IPS DF 19.7 (cell line): ENCODE results near the gene RASL12.

Experiments used
- DNase-seq: peaks from one replicate; pipeline ENCODE4 v3.0.0-alpha.2; 2013; ENCODE audit warnings: low read depth, low spot score

Gene RASL12

DNA sequence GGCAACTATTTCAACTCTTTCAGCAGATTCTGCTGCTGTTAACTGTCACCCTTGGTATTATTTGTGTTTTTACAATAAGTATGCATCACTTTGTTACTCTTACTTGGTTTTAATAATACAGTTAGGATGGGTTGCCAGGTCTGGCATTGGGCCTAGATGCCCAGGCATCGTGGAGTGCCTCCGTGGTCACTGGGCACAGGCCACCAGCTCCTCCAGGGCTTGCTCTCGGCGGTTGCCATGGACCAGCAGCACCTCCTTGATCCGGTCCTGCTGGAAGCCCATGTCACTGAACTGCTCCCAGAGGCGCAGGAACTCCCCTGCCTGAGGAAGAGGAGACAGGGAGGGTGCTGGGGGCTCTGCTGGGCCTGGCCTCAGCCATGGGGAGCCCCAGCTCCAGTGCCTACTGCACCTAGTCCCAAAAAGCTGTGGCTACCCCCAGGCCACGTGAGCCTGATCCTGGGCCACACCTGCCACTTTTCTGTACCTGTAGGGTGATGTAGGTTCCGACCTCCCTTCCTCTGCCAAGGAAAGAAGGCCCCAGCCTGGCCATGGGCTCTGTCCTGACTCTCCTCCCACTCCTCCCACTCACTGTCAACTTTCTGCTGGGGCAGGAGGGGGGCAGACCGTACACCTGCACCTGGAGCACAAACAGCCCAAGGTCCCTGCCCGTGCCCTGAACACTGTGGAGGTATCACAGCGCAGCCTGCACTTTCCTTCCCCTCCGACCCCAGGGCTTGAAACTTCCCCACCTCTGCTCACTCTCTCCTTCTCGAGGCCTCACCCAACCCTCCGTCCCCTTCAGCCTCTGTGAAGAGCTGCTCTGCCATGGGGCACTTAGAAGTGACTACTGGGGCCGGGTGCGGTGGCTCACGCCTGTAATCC, 25.4 kb upstream of the RASL12 start:
- no peak for DNase-seq

DNA sequence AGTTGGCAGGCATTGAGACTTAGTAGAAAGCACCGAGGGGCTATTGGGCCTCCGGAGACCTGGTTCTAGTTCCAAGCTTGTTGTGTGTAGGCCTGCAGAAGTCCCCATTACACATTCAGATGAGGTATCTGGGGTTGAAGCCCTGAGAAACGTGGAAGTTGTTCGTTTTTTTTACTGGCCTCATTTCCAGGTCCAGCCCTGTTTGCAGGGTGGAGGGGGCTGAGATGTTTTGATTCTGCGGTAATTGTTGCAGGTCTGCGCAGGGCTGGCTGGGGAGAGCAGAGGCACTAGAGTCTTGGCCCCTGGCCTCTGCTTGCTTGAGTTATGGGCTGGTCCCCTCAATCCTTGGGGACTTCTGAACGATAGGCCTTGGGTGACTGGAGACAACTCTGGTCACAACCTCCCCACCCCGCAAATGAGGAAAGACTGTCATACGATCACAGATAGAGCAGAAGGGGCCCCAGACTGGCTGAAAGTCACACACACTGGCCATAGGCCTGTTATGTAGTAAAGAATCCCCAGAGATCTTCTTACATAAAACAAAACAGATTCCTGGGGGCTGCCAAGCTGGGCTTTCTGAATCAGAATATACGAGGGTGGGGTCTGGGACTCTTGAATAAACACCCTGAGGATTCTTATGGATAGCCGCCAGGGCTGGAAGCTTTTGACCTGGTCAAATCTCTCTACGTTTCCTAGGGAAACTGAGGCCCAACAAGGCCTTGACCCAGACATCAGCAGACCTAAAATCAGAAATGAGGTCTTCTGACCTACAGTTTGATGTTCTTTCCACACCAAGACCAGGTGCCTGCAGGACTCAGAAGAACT, 24.4 kb upstream of the RASL12 start:
- no peak for DNase-seq

DNA sequence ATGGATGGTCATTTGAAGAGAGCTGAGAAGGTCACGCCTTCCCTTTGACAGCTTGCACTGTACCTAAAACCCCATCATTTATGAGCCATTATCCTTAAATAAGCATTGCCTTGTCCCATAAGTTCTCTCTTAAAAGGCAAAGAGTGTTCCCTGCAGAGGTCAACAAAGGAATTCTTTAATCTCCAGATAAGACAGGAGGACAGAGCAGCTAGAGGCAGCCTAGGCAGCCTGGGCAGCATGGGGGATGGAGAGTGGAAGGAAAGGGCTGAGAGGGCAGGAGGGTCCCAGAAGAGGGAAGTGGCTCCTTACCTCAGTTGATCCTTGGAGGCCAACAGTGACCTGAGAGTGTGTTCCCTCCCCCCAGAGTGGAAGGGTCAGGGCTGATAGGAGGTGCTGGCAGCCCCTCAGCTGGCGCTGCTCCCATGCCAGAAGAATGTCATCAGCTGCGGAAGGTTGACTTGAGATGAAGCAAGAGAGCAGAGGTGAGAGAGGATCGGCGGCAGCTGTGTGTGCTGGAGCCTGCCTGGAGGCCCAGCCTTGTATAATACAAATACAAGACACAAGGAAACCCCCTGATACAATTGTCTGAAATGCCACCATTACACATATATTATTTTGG, 21.5 kb upstream of the RASL12 start:
- DNase-seq = no peak

DNA sequence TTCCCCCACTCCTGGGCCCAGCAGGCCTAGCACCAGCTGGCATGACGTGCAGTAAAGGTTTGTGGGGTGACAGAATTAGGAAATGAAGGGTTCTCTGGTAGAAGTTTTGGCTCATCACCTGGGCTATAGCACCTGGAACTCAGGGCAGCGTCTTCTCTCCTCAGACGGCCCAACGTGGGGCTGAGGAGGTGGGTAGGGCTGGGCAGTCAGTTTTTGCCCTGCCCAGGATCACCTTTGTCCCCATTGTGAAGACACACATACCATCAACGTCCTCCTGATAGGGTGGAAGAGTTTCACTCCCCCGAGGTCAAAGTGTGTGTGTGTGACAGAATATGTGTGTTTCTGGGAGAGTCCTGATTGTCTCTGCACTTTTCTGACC, 20.8 kb upstream of the RASL12 start:
- DNase-seq = no peak

DNA sequence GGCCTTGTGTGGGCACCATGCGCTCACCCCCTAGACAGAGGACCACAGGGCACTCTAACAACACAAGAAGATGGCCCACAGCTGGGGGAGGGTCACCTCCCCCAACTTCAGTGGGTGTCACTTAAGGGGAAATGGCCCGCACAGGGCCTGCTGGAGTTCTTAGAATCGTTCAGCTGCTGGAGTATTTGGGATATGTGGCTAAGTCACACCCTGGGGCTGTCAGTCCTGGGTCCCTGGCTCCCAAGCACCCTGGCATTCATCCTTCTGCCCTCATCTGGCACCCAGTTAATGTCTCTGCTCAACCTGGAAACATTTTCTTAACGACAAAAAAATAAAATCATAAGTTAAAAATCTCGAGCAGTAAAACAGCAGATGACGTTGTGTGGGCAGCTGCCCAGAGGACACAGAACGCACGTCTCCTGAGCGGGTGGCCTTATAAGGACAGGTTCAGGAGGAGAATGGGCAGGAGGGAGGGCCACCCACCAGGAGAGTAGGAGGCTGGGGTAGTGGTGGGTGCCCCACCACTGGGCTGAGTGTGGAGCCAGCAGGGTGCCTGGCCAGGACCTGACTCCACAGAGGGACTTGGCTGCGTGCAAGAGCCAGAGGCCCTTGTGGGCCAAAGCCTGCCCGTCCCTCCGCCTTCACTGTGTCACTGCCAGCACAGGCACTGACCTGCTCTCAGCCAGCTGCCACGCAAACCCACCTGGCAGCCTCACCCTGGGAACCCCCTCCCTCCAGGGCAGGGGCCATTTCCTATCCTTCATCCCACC, 20.3 kb upstream of the RASL12 start:
- no peak for DNase-seq

DNA sequence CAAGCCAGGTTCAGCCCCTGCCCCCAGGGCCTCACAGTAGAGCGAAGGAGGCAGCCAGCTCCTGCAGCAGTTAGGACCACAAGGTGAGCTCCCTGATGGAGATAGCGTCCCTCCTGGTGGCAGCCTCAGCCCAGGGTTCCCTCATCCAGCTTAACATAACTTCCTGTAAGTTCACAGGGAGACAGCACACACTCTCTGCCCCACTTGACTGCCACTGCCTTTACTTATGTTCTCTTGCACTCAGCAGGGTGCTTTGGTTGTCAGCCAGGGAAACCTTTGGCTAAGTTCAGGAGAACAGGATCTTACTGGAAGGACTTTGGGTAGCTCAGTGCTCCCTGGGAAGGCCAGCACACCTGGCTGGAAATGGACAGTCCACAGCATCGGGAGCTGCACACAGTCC, 19.6 kb upstream of the RASL12 start:
- DNase-seq = no peak

DNA sequence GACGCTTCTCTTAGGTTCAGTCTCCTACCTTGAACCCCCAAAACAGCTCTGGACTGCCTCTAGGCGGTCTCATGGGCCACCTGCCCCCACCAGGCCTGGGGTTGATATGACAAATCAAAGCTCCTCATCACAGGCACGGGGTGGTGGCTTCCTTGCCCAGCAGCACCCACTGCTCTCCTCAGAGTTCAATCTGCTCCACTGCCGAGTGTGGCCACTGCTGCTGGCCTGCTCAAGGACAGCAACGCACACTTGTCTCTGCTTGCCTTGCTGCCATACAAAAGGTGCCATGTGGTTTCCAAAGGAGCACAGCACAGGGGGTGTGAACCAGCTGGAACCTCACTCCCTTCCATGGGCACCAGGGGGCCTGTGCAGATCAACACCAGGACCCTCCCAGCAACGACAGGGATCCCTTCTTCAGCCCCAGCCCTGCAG, 18.9 kb upstream of the RASL12 start:
- DNase-seq = no peak

DNA sequence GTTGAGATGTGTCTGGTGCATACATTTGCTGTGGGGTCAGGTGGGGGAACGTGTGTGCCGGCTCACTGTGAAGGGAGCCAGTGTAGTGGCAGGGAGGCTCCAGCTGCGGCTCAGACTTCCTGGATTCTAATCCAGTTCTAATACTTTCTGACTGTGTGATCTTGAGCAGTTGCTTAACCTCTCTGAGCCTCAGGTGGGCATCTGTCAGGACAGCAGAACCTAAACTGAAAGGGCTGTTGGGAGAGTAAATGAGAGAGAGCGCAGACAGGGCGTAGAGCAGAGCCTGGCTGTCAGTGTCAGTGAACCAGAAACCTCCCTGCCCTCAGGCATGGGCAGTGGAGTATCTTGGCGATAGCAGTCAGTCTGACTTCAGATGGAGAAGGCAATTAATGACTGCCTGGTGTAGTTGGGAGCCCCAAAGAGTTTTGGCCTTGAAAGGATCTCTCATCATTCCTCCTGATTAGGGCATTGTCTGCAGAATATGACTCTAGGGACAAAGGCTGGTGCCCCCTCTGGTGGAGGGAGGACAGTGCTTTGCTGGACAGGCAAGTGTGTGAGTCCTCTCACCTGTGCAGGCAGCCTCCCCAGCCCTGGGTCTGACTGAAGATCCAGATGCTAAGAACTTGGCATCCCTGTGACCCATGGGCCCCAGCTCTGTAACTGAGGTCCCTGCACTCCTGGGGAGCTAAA, 18.3 kb upstream of the RASL12 start:
- DNase-seq = no peak

DNA sequence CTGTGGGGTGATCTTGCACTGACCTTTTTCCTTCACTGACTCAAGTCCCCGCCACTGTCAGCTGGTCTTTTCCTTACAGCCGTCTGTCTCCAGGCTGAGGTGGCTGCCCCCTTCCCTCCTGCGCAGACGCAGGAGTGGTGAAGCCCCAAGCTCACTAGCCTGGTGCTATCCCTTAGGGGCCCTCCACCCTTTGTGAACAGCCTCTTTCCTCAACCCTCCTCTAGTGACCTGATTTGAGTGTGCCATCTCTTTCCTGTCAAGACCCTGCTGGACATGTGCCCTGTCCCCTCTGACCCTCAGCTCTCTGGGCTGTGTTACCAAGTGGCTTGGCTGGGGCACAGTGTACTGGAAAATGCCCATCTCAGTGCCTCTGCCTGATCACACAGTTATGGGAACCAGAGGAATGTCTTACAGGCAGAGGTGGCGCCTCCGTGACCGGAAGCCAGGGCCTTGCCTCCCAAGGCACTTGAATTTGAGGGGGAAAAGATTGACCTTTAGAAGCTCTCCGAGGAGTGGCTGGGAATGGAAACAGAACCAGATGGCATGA, 17.5 kb upstream of the RASL12 start:
- DNase-seq = no peak

DNA sequence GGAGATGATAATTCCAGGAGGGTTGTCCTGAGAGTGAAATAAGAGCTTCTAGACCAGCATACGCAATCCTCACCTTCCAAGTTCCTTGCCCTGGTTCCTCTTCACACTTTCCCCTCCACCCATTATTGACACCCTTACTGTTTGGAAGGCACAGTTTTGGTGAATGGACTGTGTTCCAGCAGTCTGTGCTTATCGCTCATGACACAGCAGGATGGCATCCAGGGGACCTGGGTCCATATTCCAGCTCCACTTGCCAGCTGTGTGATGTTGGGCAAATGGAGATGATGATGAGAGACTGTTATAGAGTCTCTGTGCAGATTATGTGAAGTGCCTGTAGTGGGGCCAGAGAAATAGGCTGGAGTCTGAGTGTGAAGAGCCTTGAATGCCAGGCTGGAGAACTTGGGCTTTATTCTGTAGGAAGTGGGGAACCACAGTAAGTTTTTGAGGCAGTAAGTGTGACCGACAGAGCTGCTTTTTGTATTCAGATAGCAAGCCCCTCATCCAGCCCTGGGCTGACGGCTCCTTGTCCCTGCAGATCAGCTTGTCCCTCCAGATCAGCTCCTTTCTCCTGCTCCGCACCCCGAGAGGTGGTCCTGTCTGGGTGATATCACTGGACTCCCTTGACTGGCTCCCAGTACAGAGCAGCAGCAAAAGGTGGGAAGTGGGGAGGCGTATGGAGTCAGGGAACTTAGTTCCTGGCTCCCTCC, 16.9 kb upstream of the RASL12 start:
- no peak for DNase-seq

DNA sequence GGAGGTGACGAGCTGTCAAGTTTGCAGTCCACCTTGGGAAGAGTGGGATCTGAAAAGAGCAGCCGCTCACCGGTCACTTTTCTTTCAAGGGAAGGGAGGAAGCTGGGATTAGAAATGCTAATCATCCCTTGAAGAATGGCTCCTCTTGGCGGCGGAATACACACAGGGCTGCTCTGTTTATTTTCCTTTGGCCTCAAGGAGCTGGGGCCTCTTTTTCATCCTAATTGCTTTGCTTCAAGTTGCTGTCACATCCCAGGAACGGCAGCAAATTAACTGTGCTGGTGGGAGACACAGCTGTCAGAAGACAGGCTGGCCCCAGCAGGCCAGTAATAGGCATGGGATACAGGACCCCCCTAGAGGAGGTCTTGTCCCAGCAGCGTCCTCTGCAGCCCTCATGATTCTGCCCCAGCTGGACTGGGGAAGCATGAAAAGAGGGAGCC, 15.5 kb upstream of the RASL12 start:
- no peak for DNase-seq

DNA sequence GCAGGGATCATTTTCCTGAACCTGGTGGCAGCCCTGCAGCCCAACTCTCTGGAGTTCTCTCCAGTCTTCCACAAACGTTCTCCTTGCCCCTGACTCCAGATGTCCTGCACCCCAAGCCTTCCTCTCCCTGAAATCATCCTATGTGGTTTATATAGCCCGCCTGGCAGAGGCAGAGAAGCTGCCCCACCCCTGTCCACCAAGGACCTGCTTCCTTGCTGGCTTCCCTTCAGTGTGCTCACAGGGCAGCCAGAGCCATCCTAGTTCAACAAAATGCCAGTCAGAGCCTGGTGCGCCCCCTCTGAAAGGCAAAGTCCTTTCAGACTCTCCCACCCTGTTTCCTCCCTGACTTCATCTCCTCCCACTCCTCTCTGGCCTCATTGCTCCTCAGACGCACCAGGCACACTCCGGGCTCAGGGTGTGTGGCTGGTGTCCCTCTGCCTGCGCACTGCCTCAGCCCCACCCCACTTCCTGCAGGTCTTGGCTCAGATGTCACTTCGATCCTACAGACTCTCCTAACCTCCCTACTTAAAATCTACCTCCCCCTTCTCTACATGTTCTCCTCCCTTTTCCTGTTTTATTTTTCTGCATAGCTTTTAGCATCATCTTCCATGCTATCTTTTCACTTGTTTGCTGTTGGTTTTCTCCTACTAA, 14.6 kb upstream of the RASL12 start:
- no peak for DNase-seq

DNA sequence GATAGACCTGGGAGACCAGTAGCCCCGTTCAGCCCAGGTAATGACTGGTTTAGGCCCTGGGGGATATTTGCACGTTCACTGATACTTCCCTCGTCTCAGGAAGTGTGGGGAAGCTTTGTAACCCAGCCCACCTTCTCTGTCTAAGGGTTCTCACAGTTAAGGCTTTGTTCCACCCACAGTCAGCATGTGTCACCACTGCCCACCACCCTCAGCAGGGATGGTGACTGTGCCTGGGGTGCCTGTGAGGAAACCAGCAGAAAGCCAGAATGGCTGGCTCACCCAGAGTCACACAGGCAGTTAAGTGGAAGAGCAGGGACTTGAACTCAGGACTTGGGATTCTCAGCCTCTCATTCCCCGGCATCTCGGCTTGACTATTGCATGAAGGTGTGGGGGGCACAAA, 14.0 kb upstream of the RASL12 start:
- no peak for DNase-seq

DNA sequence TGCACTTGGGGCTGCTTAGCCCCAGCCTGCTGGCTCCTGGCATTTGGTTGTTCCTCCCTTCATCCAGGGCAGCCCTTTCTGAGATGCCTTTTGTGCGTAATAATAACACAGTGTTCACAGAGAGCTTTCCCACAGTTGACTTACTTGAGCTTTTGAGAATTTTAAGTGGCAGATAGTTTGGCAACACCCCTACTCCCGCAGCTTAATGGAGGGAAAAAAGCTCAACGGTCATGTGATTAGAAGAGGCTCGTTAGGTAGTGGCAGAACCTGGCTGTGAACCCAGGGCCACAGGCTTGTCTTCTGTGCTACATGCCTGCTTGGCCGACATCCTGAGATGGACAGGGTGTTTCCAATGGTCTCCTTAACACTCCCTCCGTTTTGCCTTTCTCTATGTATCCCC, 13.5 kb upstream of the RASL12 start:
- DNase-seq = no peak

DNA sequence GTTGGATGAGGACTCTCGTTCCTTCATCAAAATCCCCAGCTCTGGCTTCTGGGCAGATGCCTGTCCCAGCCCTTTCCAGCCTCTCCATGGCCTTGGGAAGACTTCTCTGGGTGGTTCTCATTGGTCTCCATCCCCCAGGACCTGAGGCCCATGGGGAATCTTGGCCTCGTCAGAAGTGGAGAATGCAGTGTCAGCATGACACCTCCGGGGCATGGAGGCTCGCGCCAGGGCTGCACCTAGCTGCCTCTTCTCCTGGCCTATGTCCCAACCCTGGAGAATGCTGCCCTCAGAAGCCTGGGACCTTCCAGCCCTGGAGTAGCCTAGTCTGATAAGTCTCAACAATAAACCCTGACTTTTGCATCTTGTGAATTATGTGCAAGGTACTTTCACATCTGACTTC, 11.8 kb upstream of the RASL12 start:
- DNase-seq = no peak

DNA sequence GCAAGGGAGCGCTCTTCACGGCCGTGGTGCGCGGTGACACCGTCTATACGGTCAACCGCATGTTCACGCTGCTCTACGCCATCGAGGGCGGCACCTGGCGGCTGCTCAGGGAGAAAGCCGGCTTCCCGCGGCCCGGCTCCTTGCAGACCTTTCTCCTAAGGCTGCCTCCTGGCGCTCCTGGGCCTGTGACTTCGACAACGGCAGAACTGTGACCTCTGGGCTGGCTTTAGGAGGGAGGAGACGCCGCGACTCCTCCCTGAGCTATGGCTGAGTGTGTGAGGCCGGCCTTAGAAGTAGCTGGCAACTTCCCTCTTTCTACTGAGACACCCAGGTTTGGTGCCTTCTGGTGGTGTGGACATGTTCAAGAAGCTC, 10.2 kb upstream of the RASL12 start:
- DNase-seq = peak; percentile 76

DNA sequence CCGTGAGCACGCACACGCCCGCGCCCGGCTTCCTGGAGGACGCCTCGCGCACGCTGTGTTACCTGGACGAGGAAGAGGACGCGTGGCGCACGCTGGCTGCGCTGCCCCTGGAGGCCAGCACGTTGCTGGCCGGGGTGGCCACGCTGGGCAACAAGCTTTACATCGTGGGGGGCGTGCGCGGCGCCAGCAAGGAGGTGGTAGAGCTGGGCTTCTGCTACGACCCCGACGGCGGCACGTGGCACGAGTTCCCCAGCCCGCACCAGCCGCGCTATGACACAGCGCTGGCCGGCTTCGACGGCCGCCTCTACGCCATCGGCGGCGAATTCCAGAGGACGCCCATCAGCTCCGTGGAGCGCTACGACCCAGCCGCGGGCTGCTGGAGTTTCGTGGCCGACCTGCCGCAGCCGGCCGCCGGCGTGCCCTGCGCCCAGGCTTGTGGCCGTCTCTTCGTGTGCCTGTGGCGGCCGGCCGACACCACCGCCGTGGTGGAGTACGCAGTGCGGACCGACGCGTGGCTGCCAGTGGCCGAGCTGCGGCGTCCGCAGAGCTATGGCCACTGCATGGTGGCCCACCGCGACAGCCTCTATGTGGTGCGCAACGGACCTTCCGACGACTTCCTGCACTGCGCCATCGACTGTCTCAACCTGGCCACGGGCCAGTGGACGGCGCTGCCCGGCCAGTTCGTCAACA, 9.6 kb upstream of the RASL12 start:
- no peak for DNase-seq

DNA sequence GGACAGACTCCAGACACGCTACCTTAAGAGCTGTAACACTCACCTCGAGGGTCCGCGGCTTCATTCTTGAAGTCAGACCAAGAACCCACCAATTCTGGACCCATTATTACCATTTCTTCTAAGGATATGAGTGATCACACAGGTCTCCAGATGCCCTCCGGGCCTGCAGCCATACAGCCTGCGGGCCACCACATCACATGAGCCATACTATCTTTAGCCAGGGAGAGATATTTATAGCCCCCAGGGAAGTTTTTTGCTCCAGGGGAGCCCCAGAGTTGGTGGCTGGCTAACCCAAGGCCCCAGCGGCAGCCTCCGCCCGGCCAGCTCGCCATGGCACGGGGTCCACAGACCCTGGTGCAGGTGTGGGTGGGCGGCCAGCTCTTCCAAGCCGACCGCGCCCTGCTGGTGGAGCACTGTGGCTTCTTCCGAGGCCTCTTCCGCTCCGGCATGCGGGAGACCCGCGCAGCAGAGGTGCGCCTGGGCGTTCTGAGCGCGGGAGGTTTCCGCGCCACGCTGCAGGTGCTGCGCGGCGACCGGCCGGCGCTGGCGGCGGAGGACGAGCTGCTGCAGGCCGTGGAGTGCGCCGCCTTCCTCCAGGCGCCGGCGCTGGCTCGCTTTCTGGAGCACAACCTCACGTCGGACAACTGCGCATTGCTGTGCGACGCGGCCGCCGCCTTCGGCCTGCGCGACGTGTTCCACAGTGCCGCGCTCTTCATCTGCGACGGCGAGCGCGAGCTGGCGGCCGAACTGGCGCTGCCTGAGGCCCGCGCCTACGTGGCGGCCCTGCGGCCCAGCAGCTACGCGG, 8.9 kb upstream of the RASL12 start, which contains the start of gene KBTBD13:
Gene KBTBD13, plus strand, starts transcription at position 261 of the 805 bp plus-strand sequence. Its CDS starts 70 bp downstream, at position 331.
- no peak for DNase-seq
